Stimulated activated CD4-positive, alpha-beta T cell treated with anti-CD3 and anti-CD28 coated beads, TNF-alpha, amount 100 ng/mL, for 24 hours (primary cell): ENCODE measurements around the gene NELFE.
"Not testable (repeated sequence)": the region's sequence is repeated elsewhere in the genome, so short reads cannot be mapped to it uniquely, and the experiment has no call there.

Experiments
- DNase-seq, 3 experiments: peaks; one replicate each; pipeline ENCODE4 v3.0.0-alpha.2; 2020; ENCODE audit warnings: low read depth in 3 of 3

The NELFE gene

GRCh38 chr6:31919624-31920303 is 39.0 kb downstream of the NELFE start:
- DNase-seq, result no peak

GRCh38 chr6:31918069-31918720 is 40.6 kb downstream of the NELFE start:
- no peak for DNase-seq

GRCh38 chr6:31915756-31916155 is 43.0 kb downstream of the NELFE start:
- no peak for DNase-seq

- no peak for DNase-seq
These were observed 43.4 kb downstream of the NELFE start for GRCh38 chr6:31915351-31915750.

GRCh38 chr6:31911826-31912585 is 46.8 kb downstream of the NELFE start:
- DNase-seq, result no peak

- DNase-seq, result not testable (repeated sequence)
These were observed 49.5 kb downstream of the NELFE start for GRCh38 chr6:31909298-31909697.

- no peak for DNase-seq
These were observed 50.0 kb downstream of the NELFE start for GRCh38 chr6:31908791-31909190.

- not testable (repeated sequence) for DNase-seq
These were observed 50.5 kb downstream of the NELFE start for GRCh38 chr6:31908255-31908654.

- no peak for DNase-seq
These were observed 51.5 kb downstream of the NELFE start for GRCh38 chr6:31907158-31907813.

GRCh38 chr6:31906727-31907126 is 52.0 kb downstream of the NELFE start:
- not testable (repeated sequence) for DNase-seq

- DNase-seq, result no peak
These were observed 52.6 kb downstream of the NELFE start for GRCh38 chr6:31906122-31906521.

- no peak for DNase-seq
These were observed 53.7 kb downstream of the NELFE start for GRCh38 chr6:31905041-31905440.

GRCh38 chr6:31903957-31904356 is 54.8 kb downstream of the NELFE start:
- no peak for DNase-seq
